ENCODE measurements around the gene RLF.
A peak's percentile ranks its signal among the peaks of the same experiment; 100 is the strongest.

Gene RLF

GRCh38 chr1:40132383-40133311 lies 28.5 kb upstream of the RLF start:
- peak overlapping the region; percentile 33 for H3K4me3 ChIP-seq (replicated peaks; ENCODE audit: low read depth, low read length)
- DNase-seq (ENCODE audit: low read depth): no peak
- TF ChIP-seq, protein P1, sequence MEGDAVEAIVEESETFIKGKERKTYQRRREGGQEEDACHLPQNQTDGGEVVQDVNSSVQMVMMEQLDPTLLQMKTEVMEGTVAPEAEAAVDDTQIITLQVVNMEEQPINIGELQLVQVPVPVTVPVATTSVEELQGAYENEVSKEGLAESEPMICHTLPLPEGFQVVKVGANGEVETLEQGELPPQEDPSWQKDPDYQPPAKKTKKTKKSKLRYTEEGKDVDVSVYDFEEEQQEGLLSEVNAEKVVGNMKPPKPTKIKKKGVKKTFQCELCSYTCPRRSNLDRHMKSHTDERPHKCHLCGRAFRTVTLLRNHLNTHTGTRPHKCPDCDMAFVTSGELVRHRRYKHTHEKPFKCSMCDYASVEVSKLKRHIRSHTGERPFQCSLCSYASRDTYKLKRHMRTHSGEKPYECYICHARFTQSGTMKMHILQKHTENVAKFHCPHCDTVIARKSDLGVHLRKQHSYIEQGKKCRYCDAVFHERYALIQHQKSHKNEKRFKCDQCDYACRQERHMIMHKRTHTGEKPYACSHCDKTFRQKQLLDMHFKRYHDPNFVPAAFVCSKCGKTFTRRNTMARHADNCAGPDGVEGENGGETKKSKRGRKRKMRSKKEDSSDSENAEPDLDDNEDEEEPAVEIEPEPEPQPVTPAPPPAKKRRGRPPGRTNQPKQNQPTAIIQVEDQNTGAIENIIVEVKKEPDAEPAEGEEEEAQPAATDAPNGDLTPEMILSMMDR (IDR thresholded peaks at IDR 0.05; ENCODE audit: low read length, missing control alignments): no peak

DNA sequence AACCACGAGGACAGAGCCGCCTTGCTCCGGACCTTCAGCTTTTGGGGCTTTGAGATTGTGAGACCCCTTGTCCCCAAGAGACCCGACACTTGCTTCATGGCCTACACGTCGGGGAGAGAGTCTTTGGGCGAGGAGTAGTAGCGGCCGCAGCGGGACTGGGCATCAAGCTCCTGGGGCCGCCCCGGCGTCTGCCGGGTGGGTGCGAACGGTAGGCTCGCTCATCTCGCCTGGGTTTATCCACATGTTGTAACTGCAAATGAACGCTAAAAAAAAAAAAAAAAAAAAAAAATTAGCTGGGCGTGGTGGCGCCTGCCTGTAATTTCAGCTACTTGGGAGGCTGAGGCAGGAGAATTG lies 27.9 kb upstream of the RLF start:
- no peak overlapping the region for H3K4me3 ChIP-seq (replicated peaks; ENCODE audit: low read depth, low read length)
- TF ChIP-seq, protein P1 (IDR thresholded peaks at IDR 0.05; ENCODE audit: low read length, missing control alignments): no peak
- no peak for DNase-seq (ENCODE audit: low read depth)

DNA sequence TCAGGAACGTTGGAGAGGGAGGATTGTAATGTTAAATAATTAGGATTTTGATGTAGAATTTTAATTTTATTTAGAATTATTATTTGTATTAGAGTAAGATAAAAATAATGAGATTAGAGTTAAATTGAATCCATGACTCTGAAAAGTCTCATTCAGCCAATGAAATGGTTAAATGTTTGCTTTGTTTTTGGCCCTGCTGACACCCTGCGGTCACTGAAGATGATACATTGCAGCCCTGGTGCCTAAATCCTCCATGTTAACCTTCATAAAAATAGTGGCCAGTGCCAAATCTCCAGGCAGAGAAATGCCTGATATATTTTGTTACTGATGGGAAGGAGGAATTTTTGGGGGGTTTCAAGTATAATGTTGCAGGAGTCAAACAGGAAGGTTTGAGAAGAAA lies 27.3 kb upstream of the RLF start:
- DNase-seq (ENCODE audit: low read depth): no peak
- H3K4me3 ChIP-seq (replicated peaks; ENCODE audit: low read depth, low read length): no peak overlapping the region
- TF ChIP-seq, protein P1 (IDR thresholded peaks at IDR 0.05; ENCODE audit: low read length, missing control alignments): no peak

DNA sequence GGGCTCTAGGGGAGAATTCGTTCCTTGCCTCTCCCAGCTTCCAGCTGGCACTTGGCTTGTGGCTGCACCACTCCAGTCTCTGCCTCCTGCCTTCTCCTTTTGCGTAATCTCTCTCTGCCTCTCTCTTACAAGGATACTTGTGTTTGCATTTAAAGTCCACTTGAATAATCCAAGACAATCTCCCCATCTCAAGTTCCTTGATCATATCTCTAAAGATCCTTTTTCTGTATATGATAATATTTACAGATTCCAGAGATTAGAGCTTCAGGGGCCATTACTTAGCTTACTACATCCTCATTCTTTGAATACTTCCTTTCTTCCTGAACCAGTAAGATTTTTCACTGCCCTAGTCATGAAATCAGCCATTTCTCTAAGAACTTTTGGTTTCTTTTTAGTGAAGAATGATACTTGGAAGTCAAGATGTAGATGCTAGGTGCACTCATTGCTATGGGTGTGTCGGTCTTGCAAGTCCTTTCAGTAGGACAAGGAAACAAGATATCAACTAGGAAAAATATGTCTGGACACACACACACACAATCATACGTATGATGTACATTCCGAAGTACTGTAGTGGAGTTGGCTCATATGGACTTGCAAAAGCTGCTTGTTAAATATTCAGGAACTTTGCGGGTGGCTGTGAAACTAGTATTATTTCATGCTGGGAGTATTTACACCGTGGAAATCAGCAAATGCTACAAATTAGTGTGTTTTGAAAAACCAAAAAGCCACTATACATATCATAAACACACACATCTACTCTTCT lies 20.8 kb upstream of the RLF start:
- TF ChIP-seq, protein P1 (IDR thresholded peaks at IDR 0.05; ENCODE audit: low read length, missing control alignments): no peak

DNA sequence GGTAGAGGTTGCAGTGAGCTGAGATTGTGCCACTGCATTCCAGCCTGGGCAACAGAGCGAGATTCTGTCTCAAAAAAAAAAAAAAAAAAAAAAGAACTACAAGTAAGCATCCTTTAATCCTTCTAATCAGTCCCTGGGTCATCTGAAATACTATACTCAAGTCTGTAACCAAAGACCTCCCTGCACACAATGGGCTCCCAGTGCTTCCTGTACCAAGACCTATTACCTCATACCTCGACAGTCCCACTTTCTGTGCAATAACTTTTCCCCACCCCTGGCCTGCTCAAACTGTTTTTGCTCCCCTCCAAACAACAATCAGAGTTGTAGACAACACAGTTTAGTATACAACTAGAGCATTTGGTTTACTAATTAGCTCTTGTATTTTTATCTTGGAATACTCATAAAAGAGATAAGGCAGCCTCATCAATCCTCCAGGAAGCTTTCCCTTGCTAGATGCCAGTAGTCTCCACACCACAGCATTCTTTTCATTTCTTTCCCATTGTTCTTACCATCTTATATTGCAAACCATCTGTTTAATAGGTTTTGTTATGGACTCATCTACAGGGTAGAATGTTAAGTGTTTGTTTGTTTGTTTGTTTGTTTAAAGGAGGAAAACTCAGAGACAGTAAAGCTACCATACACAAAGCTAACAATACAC lies 19.2 kb upstream of the RLF start:
- TF ChIP-seq, protein P1 (IDR thresholded peaks at IDR 0.05; ENCODE audit: low read length, missing control alignments): no peak
- peak; percentile 48 for DNase-seq (ENCODE audit: low read depth)
- no peak overlapping the region for H3K4me3 ChIP-seq (replicated peaks; ENCODE audit: low read depth, low read length)

More for the DNA sequence above, 20.8 kb upstream of the RLF start:
- no peak for DNase-seq (ENCODE audit: low read depth)
- H3K4me3 ChIP-seq (replicated peaks; ENCODE audit: low read depth, low read length): no peak overlapping the region

GRCh38 chr1:40143891-40144575 lies 17.2 kb upstream of the RLF start:
- DNase-seq (ENCODE audit: low read depth): peak; percentile 79
- no peak overlapping the region for H3K4me3 ChIP-seq (replicated peaks; ENCODE audit: low read depth, low read length)
- TF ChIP-seq, protein P1 (IDR thresholded peaks at IDR 0.05; ENCODE audit: low read length, missing control alignments): peak; percentile 85
